Measurements from ENCODE around the gene PLXDC1. TPM values are rescaled to one million over a fixed set of nuclear protein-coding genes. Genes with fewer than 3 reads are reported as not detected.

The PLXDC1 gene
- total and polyA plus RNA-seq, 2 of the 13 experiments (the other 11 are each of a cell fraction or from before 2014, with no cell fraction given), result not detected

DNA sequence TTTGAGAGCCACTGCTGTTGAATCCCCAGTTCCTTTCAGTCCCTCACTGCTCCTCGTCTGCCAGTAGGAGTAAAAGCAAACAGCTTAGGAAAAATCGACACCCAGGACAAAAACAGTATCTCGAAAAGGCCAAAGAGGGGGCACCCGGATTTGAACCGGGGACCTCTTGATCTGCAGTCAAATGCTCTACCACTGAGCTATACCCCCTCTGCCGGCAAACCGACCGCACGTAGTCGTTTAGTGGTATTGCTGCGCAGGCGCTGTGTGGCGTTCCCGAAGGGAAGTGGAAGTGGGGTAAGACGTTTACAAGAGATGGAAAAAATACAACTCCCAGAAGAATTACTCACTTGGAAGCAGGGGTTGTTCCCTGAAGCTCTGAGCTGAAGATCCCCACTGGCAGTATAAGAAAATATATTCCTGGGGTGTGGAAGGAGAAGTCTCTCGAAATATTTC lies 2.2 kb upstream of the PLXDC1 start (continued):
- no peak for TF ChIP-seq MED8 (CRISPR knock-in tag; IDR thresholded peaks at IDR 0.05; ENCODE audit: insufficient replicate concordance)
- TF ChIP-seq, protein P1, sequence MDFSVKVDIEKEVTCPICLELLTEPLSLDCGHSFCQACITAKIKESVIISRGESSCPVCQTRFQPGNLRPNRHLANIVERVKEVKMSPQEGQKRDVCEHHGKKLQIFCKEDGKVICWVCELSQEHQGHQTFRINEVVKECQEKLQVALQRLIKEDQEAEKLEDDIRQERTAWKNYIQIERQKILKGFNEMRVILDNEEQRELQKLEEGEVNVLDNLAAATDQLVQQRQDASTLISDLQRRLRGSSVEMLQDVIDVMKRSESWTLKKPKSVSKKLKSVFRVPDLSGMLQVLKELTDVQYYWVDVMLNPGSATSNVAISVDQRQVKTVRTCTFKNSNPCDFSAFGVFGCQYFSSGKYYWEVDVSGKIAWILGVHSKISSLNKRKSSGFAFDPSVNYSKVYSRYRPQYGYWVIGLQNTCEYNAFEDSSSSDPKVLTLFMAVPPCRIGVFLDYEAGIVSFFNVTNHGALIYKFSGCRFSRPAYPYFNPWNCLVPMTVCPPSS (IDR thresholded peaks at IDR 0.05), result no peak
- TF ChIP-seq KLF6 (CRISPR knock-in tag; IDR thresholded peaks at IDR 0.05), result no peak; the same call in none of the 2 replicates
- TF ChIP-seq ZNF333 (CRISPR knock-in tag; IDR thresholded peaks at IDR 0.05; ENCODE audit: borderline replicate concordance), result no peak
- TF ChIP-seq, protein P2, sequence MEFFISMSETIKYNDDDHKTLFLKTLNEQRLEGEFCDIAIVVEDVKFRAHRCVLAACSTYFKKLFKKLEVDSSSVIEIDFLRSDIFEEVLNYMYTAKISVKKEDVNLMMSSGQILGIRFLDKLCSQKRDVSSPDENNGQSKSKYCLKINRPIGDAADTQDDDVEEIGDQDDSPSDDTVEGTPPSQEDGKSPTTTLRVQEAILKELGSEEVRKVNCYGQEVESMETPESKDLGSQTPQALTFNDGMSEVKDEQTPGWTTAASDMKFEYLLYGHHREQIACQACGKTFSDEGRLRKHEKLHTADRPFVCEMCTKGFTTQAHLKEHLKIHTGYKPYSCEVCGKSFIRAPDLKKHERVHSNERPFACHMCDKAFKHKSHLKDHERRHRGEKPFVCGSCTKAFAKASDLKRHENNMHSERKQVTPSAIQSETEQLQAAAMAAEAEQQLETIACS (CRISPR knock-in tag; IDR thresholded peaks at IDR 0.05), result no peak
- TF ChIP-seq BRD4 (CRISPR knock-in tag; IDR thresholded peaks at IDR 0.05), result no peak
- no peak for TF ChIP-seq ZIK1 (CRISPR knock-in tag; IDR thresholded peaks at IDR 0.05; ENCODE audit: borderline replicate concordance, low read depth)
- no peak for TF ChIP-seq ZNF101 (CRISPR knock-in tag; IDR thresholded peaks at IDR 0.05; ENCODE audit: borderline replicate concordance, low read depth)
- TF ChIP-seq MYC (CRISPR knock-in tag; IDR thresholded peaks at IDR 0.05; ENCODE audit: borderline replicate concordance), result no peak
- no peak for TF ChIP-seq ZNF446 (CRISPR knock-in tag; IDR thresholded peaks at IDR 0.05)
- TF ChIP-seq, protein P3, sequence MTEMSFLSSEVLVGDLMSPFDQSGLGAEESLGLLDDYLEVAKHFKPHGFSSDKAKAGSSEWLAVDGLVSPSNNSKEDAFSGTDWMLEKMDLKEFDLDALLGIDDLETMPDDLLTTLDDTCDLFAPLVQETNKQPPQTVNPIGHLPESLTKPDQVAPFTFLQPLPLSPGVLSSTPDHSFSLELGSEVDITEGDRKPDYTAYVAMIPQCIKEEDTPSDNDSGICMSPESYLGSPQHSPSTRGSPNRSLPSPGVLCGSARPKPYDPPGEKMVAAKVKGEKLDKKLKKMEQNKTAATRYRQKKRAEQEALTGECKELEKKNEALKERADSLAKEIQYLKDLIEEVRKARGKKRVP (CRISPR knock-in tag; IDR thresholded peaks at IDR 0.05), result no peak
- no peak for TF ChIP-seq TOPORS (CRISPR knock-in tag; IDR thresholded peaks at IDR 0.05)
- TF ChIP-seq, protein P4, sequence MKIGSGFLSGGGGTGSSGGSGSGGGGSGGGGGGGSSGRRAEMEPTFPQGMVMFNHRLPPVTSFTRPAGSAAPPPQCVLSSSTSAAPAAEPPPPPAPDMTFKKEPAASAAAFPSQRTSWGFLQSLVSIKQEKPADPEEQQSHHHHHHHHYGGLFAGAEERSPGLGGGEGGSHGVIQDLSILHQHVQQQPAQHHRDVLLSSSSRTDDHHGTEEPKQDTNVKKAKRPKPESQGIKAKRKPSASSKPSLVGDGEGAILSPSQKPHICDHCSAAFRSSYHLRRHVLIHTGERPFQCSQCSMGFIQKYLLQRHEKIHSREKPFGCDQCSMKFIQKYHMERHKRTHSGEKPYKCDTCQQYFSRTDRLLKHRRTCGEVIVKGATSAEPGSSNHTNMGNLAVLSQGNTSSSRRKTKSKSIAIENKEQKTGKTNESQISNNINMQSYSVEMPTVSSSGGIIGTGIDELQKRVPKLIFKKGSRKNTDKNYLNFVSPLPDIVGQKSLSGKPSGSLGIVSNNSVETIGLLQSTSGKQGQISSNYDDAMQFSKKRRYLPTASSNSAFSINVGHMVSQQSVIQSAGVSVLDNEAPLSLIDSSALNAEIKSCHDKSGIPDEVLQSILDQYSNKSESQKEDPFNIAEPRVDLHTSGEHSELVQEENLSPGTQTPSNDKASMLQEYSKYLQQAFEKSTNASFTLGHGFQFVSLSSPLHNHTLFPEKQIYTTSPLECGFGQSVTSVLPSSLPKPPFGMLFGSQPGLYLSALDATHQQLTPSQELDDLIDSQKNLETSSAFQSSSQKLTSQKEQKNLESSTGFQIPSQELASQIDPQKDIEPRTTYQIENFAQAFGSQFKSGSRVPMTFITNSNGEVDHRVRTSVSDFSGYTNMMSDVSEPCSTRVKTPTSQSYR (CRISPR knock-in tag; IDR thresholded peaks at IDR 0.05; ENCODE audit: borderline replicate concordance), result no peak
- TF ChIP-seq FOXA3 (CRISPR knock-in tag; IDR thresholded peaks at IDR 0.05), result peak; percentile 55
- no peak; the same call in 1 of the 2 replicates for TF ChIP-seq NAIF1 (CRISPR knock-in tag; IDR thresholded peaks at IDR 0.05; ENCODE audit: borderline replicate concordance)
- no peak for TF ChIP-seq SRSF1 (optimal IDR thresholded peaks at IDR 0.05; ENCODE audit: low read depth, low read length)
- no peak for TF ChIP-seq SETDB1 (CRISPR knock-in tag; IDR thresholded peaks at IDR 0.05; ENCODE audit: borderline replicate concordance)
- TF ChIP-seq ZNF556 (CRISPR knock-in tag; IDR thresholded peaks at IDR 0.05; ENCODE audit: borderline replicate concordance), result peak; percentile 61; the same call in 1 of the 2 replicates
- TF ChIP-seq PHF8 (CRISPR knock-in tag; IDR thresholded peaks at IDR 0.05), result no peak; the same call in 1 of the 2 replicates
- no peak for TF ChIP-seq TOE1 (CRISPR knock-in tag; IDR thresholded peaks at IDR 0.05)
- peak; percentile 15; the same call in 1 of the 2 replicates for TF ChIP-seq ZNF224 (CRISPR knock-in tag; IDR thresholded peaks at IDR 0.05)
- TF ChIP-seq ETS1 (CRISPR knock-in tag; IDR thresholded peaks at IDR 0.05), result no peak
- TF ChIP-seq HNRNPK (IDR thresholded peaks at IDR 0.05; ENCODE audit: low read depth, low read length, poor library complexity, severe bottlenecking), result no peak
- peak; percentile 71; the same call in 1 of the 2 replicates for TF ChIP-seq PHF21A (CRISPR knock-in tag; IDR thresholded peaks at IDR 0.05)
